NOMO-1 treated with dmso at 0.1 percent for 144 hours (cell line): ENCODE measurements around the gene TMOD1.
A peak's percentile ranks its signal among the peaks of the same experiment; 100 is the strongest.
"Not testable (repeated sequence)": the region's sequence is repeated elsewhere in the genome, so short reads cannot be mapped to it uniquely, and the experiment has no call there.

Experiments
- DNase-seq: peaks from one replicate; lab custom pipeline; 2025; ENCODE audit not compliant: unreplicated experiment; lab: John Stamatoyannopoulos, UW

Gene TMOD1

DNA sequence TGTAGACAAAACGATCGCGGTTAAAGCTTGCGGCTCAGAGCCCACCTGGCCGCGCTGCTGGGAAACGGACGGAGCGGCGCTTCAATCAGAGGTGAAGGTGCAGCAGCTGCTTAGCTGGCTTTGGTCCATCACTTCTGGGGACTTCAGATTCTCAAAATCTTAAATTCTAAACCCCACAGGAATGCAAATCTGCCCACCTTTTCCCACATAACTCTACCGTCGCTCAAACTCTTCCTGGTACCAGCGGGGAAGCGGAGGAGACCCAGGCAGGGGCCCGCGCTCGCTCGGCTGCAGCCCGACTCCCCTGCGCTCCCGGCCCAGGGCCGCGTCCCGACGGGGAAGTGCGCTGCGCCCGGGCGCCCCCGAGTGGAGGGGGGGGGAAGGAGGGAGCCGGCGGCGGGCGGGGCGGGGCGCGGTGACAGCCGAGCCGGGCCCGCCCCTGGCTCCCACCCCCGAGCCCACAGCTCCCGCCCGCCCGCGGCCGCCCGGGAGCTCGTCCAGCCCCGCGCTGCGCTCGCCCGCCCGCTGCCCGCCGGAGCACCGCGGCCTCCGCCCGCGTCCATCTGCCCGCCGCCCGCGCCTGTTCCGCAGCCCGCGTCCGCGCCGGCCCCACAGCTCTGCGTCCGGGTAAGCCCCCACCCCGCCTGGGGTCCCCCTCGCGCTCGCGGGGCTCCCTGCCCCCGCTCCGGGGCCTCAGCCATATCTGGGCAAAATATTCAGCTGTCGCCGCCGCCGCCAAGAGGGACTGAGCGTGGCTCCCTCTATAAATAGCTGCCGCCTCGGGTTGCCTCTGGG, at the start of gene TMOD1:
Gene TMOD1 (plus strand): TSS at position 490 of the 795 bp plus-strand sequence. CDS start 22,523 bp downstream, outside the sequence.
- DNase-seq: peak; percentile 45

DNA sequence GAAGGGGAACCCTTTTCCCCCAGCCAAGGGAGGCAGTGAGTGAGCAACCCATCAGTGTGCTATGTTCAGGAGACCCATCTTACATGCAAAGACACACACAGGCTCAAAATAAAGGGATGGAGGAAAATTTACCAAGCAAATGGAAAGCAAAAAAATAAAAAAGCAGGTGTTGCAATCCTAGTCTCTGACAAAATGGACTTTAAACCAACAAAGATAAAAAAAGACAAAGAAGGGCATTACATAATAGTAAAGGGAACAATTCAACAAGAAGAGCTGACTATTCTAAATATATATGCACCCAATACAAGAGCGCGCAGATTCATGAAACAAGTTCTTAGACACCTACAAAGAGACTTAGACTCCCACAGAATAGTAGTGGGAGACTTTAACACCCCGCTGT, 47.9 kb upstream of the TMOD1 start:
- DNase-seq: not testable (repeated sequence)

DNA sequence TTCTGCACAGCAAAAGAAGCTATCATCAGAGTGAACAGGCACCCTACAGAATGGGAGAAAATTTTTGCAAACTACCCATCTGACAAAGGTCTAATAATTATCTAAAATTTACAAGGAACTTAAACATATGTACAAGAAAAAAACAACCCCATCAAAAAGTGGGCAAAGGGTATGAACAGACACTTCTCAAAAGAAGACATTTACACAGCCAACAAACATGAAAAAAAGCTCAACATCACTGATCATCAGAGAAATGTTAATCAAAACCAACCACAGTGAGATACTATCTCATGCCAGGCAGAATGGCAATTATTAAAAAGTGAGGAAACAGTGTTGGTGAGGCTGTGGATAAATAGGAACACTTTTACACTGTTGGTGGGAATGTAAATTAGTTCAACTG, 44.6 kb upstream of the TMOD1 start:
- DNase-seq: not testable (repeated sequence)

DNA sequence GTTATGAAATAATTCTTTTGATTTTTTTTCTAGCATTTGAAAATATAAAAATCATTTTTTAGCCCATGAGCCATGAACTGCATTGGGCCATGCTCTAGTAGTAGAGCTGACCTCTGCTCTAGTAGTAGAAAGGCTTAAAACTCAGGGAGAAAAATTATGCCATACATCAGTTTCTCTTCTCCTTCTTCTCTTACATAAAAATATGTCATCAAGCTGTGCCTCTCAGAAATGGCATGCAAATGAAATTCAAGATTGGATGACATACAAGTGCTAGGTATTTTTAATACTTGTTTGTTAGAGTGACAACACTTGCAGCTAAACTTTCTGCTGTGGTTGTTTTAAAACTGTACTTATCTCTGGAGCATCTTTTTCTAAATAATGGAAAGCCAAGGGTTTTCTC, 42.1 kb upstream of the TMOD1 start:
- no peak for DNase-seq

DNA sequence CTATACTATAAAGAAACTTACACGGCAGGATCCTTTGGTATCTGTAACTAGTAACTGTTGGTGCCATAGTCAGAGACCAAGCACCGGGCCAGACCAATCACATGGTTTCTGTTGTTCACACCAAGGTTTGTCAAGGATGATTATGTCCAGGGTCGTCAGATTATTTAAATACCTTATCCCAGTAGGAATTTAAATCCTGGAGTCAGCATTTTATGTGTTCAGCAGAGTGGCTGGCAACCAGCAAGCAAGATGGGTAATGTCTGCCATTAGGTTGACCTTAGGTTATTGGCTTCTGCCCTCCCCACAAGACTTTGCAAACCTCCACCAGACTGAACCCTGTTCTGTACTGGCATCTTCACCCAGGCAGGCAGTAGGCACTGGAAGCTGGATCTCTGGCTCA, 39.3 kb upstream of the TMOD1 start:
- DNase-seq: no peak

DNA sequence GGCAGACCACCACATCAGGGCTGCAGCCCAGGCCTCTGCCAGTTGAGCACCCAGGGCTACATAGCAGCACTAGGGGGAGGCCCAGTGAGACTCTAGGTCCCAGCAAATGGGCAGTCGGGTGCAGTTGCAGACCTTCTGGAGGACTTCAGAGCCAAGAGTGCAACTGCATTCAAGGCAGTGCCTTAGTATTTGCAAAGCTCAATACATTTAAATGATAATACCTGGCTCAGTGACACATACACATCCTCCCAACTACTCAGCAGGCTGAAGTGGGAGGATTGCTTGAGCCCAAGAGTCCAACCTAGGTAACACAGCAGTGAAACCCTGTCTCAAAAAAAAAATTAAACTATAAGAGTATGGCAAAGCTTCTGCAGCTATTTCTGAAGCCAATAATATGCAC, 38.6 kb upstream of the TMOD1 start:
- no peak for DNase-seq

DNA sequence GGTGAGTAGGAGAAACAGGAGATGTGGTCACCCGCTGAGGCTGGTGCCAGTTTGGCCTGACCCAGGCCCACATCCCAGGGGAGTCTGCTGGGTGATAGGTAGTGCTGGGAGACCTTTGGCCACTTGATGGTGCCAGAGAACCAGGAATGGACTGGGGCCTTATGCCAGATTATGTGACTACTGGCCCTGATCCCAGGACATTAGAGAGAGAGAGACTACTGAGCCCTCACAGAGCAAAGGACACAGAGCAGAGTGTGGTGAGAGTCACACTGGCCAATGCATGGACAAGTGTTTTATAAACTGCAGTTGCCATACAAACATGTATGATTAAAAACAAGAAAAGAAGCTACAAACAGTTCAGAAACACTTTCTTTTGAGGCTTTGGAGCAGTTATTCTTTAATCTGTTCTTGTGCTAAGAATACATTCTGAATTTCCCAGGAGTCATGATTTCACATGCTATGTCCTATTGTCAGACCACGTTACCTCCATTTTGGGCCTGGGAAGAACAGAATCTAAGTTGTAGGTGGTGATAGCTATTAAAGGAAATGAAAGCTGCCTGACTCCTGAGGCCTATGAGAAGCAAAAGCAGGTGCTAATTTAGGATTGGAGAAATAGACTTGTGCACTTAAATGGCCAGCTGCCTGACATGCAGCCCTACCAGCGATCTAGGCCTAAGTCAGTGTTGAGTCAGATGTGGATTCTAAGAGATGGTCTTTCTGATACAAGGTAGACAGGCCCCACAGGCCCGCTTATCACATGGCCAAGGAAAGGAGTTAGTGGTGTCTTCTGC, 32.6 kb upstream of the TMOD1 start:
- no peak for DNase-seq

DNA sequence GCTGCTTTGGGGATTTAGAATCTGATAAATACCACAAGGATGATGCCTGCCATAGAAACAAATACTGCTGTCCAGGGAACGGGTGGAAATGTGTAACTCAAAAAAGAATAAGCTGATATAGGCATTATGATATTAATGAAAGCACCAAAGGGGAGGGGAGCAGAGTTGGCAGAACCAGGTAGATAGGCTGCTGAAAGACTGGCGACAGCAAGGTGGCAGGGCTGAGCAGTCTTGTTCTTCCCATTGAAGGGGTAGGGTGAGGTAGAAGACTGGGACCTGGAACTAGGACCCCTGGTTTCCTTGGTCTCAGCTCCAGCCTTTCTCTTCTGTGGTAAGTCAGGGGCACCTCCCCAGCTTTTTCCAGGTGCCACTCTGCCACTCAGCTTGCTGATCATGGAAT, 31.4 kb upstream of the TMOD1 start:
- no peak for DNase-seq

DNA sequence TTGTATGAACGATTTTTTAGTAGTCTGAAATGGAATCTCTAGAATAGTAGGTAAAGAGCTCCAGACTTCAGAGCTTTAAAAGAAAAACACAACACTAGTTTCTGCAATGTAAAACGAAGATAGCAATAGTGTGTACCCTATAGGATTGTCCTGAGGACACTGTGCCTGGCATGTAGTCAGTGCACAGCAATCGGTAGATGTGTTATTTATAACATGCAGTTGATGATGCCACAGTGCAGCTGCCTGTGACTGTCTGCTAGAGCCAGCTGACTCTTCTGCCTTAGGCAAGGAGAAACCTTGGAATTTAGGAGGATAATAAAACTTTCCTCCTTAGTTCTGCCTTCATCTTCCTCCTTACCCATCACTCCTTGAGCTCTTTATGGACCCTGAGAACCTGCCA, 27.7 kb upstream of the TMOD1 start:
- no peak for DNase-seq

DNA sequence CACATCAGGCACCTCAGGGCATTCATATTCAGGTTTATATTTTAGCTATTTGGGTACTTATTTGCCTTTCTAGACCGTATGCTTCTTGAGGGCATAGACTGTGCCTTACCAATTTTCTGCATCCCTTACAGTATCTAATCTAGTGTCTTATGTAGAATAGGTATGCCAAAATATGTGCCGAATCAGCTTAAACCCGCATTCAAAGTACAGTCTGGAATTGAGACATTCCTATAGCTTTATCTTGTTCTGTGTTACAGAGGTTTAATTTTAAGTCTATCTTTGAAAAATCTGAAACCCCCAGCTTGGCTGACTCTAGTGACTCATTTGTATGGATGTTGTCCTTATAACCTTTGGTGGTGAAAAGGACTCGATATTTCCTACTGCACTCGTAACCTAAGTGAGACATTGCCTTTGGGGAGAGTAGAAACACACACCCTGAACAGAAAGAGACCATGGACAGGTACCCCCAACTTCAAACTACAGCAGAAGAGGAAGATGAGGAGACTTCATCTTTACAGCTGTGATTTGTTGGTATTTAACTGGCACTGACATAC, 27.0 kb upstream of the TMOD1 start:
- DNase-seq: no peak

DNA sequence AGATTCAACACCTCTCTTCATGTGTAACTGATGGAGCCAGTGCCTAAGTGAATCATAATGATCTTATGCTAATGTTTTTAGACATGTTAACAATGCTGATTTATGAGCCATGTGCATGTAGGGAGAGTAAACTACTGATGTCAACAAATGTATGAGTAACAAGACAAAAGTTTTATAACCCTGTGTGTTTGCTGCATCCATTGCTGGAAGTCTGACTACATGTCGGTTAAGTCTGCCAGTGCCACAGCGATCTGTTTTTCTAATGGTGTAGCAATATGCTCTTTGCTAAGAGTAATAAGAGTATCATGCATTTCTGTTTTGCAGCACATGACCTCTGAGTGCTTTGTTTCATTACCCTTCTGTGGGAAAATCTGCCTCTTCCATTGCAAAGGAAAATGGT, 26.4 kb upstream of the TMOD1 start:
- no peak for DNase-seq

DNA sequence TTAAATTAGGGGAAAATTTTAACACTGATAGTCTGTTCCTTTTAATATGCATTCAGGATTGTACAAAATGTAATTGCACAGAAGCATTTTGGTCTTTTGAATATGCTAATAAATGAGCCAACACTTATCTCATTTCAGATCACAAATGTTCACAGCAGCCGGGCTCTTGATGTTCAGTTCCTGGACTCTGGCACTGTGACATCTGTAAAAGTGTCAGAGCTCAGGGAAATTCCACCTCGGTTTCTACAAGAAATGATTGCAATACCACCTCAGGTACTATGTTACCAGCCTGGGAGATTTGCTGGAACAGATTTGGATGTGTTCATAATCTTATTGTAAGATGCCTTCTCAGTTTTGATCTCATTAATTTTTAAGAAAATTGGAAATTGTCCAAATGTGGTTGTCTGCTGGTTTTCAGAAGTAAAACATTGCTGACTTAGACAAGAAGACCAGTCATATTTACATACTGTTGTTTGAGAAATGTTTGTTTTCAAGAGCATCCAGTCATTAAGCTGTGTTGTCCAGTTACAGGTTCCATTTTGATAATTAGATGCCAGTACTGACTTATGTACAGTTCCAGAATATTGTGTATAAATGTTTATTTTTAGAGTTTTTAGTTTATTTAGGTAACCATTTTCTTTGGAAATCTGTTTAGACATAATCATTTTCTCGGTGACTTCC, 23.0 kb upstream of the TMOD1 start:
- DNase-seq: no peak

DNA sequence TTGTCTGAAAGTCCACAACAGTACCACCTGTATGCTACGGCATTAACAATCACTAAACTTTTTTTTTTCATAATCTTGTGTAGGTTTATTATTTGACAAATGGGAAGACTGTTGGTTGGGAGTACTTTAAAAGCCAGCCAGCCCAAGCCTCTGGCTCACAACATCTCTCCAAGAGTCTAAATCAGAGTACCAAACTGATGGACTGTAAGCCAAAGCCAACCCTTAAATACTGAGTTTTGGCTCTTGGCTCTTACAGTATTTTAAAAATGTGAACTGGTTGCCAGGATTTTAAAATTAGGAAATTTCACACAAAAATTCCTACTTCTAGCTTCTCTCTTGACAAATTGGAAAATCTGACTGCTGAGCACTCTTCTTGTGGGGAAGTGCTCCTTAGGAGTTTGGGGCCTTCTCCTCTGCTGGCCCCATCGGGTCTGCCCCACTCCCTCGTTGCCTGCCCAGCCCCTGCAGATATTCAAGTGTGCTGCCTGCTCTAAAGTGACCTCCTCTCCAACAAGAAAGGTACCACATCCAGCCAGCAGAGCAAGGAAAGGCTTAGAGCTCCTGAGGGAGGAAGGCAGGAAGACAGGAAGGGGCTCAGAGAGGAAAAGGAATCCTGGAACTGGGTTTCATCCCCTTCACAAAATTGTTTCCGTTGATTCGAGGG, 21.8 kb upstream of the TMOD1 start:
- DNase-seq: no peak

DNA sequence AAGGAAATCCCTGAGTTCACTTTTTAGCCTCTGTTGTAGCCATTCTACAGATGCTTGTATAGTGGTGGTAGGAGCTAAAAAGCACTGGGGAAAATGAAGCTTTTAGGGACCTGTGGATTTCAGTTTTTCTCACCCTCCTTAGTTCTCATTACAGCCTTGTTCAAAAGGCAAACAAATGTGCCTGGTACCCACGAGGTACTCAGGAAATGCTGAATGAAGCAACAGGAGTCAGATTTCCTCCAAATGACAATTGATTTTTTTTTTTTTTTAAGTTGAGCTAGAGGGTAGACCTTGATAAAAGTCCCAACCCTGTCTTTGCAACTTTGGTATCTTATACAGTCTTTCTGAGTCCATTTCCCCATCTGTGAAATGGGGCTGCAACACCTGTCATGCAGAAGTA, 21.3 kb upstream of the TMOD1 start:
- no peak for DNase-seq

DNA sequence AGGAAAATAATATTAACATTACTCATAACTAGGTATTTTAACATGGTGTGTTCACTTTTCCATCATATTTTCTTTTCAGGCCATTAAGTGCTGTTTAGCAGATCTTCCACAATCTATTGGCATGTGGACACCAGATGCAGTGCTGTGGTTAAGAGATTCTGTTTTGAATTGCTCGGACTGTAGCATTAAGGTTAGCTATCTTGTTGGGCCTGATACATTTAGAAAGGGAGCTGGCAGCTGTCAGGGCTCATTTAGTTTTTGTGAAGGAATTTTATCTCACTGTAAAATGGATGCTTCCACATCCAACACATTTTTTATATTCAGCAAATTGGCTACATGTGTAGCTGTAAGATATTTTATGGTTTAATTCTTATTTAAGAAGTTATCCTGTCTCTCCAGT, 20.7 kb upstream of the TMOD1 start:
- DNase-seq: no peak

DNA sequence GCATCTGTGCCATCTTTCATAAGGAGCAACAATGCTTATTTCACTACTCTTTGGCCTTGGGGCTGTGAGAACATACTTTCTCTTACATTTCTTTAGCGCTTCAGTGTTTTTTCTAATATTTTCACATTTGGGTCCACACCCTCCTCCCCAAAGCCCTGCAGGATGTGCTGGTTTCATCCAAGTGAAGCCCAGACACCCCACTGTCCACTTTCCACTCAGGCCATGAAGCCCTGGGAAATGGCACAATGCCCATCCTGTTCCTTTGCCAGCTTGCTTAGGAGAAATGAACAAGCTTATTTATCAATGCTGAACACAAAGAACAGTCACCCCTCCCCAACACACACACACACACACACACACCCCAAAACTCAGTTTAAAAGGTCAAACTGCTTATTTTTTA, 17.3 kb upstream of the TMOD1 start:
- no peak for DNase-seq

DNA sequence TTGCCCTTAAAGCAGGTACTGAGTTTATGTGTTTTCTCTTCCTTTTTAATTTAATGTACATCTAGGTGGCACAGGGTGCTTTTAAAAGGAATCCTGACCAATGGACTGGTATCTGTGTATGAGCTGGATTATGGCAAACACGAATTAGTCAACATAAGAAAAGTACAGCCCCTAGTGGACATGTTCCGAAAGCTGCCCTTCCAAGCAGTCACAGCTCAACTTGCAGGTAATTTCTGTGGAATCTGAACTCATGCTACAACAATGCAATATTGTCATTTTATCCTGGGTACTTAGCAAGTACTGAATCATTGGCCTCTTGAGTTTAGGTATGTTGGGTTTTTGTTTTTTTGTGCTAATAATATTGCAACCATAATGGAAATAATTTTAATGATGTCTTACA, 14.4 kb upstream of the TMOD1 start:
- DNase-seq: no peak

DNA sequence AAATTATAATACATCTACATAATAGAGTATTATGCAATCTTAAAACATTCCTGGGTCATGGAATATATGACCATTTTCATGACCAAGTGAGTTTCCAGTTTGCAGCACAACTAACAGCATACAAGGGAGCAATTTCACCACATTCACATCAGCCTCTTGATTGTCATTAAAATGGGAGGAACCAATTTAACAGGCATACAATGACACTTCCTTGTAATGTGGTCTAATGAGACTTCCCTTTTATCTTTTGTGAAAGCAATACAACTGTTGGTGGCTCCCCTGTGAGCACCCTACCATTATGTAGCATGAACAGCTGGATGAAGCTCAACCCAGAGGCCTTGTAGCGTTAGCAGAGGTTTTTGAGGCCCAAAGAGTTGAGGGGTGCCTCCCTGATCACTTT, 13.6 kb upstream of the TMOD1 start:
- no peak for DNase-seq

DNA sequence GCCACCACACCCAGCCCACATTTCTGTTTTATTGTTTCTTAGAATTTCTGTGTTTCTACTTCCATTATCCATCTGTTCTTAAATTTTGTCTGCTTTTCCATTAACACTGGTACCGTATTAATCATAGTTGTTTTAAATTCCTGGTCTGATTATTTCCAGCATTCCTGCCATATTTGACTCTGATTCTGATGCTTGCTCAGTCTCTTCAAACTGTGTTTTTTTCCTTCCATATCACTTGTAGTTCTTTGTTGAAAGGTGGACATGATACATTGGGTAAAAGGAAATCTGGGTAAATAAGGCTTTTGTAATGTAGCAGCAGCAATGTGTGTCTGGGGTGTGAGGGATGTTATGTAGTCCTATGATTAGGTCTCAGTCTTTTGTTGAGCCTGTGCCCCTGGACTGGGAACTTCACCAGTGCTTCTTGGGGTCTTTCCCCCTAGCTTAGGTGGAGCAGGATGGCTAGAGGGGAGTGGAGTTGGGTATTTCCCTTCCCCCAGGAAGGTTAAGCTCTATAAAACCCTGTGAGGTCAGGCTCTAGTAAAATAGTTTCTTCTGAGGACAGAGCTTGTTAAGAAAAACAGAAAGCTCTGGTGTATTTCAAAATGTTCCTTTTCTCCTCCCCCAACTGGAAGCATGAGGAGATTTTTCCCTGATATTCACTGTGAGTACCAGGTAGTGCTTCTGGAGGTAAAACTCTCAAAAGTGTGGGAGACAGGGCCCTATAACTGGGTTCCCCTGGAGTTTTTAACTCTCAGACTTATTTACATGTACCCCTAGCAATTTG, 10.1 kb upstream of the TMOD1 start:
- DNase-seq: no peak
